ENCODE results near the gene TLCD2.

GRCh38 chr17:1716076-1716911 lies 6.1 kb upstream of the TLCD2 start:
- TF ChIP-seq CTCF (IDR thresholded peaks at IDR 0.05): peak in 1 of 3 donors; percentile 19
- peak; percentile 65 for TF ChIP-seq EP300 (IDR thresholded peaks at IDR 0.05)
- peak; percentile 100 for TF ChIP-seq POLR2A (IDR thresholded peaks at IDR 0.05)

All from ovary (tissue), 3 donors.